Measurements from ENCODE around the gene ENC1. TPM values are rescaled to one million over a fixed set of nuclear protein-coding genes. Genes with fewer than 3 reads are reported as not detected.
A peak's percentile ranks its signal among the peaks of the same experiment; 100 is the strongest.

The ENC1 gene
- total RNA-seq, 1 donor from 2014 or later: 90.5 TPM

DNA sequence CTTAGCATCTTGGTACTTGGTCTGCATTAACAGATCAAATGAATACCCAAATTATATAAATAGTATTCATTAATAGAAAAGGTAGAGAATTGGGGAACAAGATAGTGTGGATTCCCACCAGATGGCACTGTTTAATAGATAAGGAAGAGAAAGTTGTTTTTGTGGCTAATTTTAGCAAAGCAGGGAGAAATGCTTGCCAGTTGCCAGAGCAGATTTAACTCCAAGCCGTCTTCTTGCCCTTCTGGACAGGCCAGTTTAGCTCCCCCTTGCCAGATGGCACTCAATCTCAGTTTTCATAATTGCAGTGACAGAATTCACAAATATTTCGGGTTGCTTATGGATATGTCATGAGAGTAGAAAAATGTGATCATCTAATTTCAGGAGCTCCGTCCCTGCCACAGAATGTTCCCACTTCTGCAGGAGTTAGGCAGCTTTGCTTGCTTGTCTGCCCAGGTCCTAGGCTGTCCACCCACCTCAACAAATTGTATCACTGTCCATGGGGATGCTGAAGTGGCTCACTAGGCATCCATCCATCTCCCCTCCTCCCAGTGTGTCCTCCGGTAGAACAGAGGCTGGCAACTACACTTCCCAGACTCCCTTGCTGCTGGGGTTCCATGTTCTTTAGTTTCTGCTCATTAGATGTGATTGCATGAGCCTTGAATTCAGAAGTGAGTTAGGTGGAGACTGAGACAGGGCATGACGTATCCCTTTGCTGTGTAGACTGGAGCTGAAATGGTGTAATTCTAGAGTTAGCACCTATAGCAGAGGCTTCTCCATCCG lies 32.7 kb upstream of the ENC1 start:
- no peak for DNase-seq (ENCODE audit: low read depth)
- TF ChIP-seq, protein P1, sequence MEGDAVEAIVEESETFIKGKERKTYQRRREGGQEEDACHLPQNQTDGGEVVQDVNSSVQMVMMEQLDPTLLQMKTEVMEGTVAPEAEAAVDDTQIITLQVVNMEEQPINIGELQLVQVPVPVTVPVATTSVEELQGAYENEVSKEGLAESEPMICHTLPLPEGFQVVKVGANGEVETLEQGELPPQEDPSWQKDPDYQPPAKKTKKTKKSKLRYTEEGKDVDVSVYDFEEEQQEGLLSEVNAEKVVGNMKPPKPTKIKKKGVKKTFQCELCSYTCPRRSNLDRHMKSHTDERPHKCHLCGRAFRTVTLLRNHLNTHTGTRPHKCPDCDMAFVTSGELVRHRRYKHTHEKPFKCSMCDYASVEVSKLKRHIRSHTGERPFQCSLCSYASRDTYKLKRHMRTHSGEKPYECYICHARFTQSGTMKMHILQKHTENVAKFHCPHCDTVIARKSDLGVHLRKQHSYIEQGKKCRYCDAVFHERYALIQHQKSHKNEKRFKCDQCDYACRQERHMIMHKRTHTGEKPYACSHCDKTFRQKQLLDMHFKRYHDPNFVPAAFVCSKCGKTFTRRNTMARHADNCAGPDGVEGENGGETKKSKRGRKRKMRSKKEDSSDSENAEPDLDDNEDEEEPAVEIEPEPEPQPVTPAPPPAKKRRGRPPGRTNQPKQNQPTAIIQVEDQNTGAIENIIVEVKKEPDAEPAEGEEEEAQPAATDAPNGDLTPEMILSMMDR (conservative IDR thresholded peaks at IDR 0.05; ENCODE audit: low read depth, low read length): peak; percentile 55

DNA sequence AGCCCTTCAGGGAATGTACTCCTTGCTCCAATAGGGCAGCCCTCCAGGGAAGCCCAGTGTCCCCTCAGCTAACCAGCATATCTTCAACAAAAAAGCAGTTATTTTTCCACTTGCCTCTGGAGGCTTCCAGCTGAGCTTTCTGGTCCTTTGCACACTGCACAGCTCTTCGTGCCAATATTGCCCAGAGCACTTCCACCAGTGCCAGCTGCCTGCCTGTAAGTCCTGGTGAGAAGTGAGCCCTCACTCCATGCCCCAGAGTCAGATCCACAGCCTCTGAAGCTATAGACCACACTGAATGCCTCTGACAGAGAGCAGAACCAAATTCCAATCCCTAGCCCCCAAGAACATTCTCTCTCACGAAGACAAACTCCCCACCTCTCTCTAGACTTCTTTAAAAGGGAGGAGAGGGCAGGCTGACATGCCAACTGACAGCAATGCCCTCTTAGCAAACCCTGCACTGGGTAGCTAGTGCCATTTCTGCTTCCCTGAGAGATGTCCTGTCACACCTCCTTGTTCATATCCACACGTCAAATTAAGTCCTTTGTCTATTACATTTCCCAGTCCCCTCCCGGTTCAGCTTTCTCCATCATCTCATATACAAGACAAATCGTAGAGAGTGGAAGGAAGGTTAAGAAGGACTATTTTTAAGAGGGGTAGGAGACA lies 31.8 kb upstream of the ENC1 start:
- H3K4me3 ChIP-seq (ENCODE audit: low read depth, low read length): no peak overlapping the region
- TF ChIP-seq, protein P1 (conservative IDR thresholded peaks at IDR 0.05; ENCODE audit: low read depth, low read length): no peak
- DNase-seq (ENCODE audit: low read depth): no peak

More for the DNA sequence above, 32.7 kb upstream of the ENC1 start:
- no peak overlapping the region for H3K4me3 ChIP-seq (ENCODE audit: low read depth, low read length)

DNA sequence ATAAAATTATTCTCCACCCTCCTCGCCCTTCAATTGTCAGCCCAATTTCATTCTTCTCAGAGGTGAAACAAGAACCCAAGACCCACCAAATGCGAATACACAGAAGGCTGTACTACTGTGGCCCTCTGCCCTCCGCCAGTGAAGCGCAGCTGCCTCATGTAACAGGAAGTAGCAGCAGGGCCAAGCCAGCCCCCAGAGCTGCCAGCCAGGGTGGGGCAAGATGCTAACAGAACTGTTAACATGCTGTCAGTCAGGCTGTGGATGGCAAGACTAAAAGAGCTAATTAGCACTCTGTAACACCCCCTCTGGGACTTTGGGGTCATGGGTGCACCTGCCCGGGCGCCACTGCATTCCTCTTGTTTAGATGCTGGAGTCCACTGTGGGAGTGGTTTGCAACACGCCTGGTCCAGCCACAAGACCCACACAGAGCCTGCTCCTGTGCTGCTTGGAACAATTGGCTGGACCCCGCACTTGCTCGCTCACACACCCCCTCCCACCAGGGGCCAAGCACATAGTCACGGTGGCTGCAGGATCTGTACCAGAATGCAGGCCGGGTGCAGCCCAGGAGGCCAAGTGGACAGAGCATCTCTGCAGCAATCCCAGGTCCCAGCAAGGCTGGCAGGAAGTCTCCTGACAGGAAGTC lies 30.0 kb upstream of the ENC1 start:
- TF ChIP-seq, protein P1 (conservative IDR thresholded peaks at IDR 0.05; ENCODE audit: low read depth, low read length): no peak
- DNase-seq (ENCODE audit: low read depth): no peak
- H3K4me3 ChIP-seq (ENCODE audit: low read depth, low read length): no peak overlapping the region

DNA sequence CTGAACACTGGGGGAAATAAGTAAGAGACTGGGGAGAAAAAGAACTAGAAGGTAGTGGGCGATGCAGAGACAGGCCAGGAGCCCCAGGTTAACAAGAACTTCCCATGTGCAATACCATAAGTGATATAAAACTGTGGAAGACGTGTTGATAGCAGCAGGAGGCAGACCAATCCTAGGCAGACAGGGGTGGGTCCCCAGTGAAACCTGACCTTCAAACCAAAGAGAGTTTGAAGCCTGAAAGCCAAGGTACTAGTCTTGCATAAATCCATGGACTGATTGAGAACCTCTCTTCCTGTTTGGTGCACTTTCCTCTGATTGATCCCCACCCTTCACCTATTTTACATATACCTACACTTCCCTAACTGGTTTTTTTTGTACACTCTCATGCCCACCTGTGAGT lies 29.3 kb upstream of the ENC1 start:
- DNase-seq (ENCODE audit: low read depth): no peak
- no peak overlapping the region for H3K4me3 ChIP-seq (ENCODE audit: low read depth, low read length)
- TF ChIP-seq, protein P1 (conservative IDR thresholded peaks at IDR 0.05; ENCODE audit: low read depth, low read length): no peak

DNA sequence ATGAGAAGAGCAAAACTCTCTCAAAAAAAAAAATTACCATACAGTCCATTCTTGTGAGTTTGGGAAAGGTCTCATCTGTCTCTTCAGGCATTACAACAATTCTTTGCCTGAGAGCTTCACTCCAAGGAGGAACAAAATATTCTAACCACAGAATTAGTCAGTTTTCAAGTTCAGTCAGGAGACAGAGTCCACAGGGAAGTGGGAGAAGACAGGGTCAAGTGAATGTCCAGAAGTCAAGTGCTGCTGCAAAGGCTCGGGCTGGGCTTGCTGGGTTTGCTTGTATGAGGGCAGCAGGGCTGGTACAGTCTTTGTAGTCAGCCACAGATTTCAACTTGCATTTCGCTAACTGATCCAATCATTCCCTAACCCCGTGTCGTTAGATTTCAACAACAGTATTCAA lies 26.9 kb upstream of the ENC1 start:
- TF ChIP-seq, protein P1 (conservative IDR thresholded peaks at IDR 0.05; ENCODE audit: low read depth, low read length): no peak
- no peak overlapping the region for H3K4me3 ChIP-seq (ENCODE audit: low read depth, low read length)
- DNase-seq (ENCODE audit: low read depth): no peak

DNA sequence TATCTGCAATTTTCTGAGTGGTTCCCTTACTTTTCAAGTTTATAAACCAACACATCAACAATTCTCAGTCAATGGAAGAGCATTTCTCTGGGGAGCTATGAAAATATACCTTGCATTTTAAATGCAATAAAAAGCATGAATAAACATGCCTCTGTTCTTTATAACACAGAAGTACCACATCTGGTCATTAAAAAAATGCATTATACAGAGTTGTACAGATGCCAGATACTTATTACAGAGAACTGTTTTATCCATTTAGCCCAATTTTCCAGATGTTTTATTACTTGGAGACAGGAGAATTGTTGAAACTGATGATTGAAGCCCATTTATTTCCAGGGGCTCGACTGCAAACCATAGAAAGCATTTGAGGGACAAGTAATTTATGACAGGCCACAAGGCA lies 25.3 kb upstream of the ENC1 start:
- DNase-seq (ENCODE audit: low read depth): no peak
- H3K4me3 ChIP-seq (ENCODE audit: low read depth, low read length): no peak overlapping the region
- TF ChIP-seq, protein P1 (conservative IDR thresholded peaks at IDR 0.05; ENCODE audit: low read depth, low read length): no peak

Measured in epithelial cell of proximal tubule (primary cell).